Measurements from ENCODE around the gene ZDHHC24.
"Not testable (repeated sequence)": the region's sequence is repeated elsewhere in the genome, so short reads cannot be mapped to it uniquely, and the experiment has no call there.

The ZDHHC24 gene

GRCh38 chr11:66544952-66545351 lies 896 bp downstream of the ZDHHC24 start:
- DNase-seq: not testable (repeated sequence)

GRCh38 chr11:66543263-66544107 lies 2.4 kb downstream of the ZDHHC24 start:
- peak; percentile 33 to 36 for DNase-seq

GRCh38 chr11:66542362-66542761 lies 3.5 kb downstream of the ZDHHC24 start:
- DNase-seq: peak; percentile 19 to 51

DNA sequence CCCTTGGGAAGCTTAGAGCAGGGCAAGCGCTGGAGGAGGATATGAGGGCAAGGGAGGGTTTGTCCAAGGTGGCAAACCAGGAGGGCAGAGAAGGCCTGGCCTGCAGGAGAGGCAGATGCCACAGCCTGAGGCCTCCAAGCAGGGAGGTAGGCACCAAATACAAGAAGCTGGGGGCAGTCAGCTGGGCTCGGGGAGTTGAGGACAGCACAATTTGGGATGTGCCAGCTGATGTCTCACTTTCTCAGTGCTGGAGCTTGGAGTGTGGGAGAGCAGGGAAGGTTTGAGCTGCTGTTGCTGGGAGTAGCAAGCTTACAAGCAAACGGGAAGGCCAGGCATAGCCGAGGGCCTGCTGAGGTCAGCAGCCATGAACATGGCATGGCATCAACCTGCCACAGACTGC lies 4.0 kb downstream of the ZDHHC24 start:
- DNase-seq: peak in 1 of 2 donors; percentile 3

DNA sequence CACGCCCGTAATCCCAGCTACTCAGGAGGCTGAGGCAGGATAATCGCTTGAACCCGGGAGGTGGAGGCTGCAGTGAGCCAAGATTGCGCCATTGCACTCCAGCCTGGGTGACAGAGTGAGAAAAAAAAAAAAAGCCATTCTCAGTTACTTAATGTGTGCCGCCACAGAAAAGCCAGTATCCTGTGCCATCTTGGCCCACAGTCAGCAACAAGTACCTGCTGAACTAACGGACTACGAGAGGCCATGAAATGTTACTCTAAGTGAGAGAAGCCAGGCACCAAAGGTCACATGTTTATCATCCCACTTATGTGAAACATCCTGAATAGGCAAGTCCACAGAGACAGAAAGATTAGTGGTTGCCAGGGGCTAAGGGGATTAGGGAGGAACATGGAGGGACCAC lies 5.2 kb downstream of the ZDHHC24 start:
- not testable (repeated sequence) for DNase-seq

DNA sequence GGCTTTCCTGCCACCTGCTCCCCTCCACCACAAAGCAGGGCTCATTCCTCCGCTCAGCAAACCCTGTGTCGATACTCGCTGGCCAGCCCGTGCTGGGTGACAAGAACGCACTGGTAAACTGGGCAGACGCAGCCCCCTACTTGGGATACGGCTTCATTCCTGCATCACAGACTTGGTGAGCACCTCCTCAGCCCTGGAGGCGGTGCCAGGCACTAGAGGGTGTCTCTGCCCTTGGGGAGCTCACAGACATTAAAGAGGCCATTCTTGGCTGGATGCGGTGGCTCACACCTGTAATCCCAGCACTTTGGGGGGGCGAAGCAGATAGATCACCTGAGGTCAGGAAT lies 6.0 kb downstream of the ZDHHC24 start:
- DNase-seq: no peak

GRCh38 chr11:66539170-66539869 lies 6.5 kb downstream of the ZDHHC24 start:
- DNase-seq: no peak

GRCh38 chr11:66532784-66533183 lies 13.1 kb downstream of the ZDHHC24 start:
- DNase-seq: no peak

GRCh38 chr11:66531841-66532240 lies 14.0 kb downstream of the ZDHHC24 start:
- DNase-seq: no peak

DNA sequence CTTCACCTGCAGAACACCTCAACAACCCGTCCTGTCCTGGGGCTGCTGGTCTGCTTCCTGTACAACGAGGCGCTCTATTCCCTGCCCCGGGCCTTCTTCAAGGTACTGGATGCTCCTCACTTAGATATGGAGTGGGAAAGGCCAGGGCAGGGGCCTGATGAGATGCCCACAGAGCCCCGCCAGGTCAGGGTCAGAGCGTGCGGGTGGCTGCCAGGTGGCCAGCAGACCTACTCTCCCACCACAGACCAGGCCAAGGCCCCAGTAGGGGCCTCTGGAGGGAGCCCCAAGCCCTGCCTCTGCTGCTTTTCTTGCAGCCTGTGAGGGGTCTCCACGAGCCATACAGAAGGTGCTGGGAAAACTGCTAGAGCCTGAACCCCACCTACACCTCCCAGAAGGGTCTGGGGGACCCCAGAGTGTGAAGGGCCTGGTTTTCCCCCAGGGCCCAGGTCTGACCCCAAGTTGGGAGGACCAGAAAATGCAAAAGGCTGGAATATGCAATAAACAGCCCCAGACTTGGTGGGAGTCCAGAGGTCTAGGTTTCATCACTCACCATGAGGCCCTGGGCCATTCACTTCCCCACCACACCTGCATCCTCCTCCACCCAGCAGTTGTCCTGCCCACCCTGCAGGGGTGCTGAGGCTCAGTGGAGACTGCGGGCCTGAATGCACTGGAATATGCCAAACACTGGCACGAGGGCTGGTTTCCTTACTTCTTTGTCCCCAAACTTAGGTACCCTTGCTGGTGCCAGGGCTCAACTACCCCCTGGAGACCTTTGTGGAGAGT lies 14.7 kb downstream of the ZDHHC24 start:
- no peak for DNase-seq

DNA sequence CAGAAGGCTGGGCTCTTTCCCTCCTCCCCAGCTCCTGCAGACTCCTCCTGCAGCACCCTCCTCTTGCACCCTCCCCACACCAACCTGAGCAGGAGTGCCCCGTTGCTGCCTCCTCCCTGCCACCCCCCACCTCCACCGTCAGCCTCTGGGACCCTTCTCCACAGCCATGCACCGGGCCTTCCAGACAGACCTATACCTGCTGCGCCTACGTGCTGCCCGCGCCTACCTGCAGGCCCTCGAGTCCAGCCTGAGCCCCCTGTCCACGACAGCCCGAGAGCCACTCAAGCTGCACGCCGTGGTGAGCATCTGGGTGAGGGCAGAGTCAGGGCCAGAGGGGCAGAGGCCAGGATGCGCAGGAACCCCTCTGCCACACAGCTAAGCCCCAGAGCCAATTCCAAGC lies 16.2 kb downstream of the ZDHHC24 start:
- DNase-seq: no peak

GRCh38 chr11:66529069-66529468 lies 16.8 kb downstream of the ZDHHC24 start:
- no peak for DNase-seq

- no peak for DNase-seq
Measured at GRCh38 chr11:66524304-66525040, 21.4 kb downstream of the ZDHHC24 start.

DNA sequence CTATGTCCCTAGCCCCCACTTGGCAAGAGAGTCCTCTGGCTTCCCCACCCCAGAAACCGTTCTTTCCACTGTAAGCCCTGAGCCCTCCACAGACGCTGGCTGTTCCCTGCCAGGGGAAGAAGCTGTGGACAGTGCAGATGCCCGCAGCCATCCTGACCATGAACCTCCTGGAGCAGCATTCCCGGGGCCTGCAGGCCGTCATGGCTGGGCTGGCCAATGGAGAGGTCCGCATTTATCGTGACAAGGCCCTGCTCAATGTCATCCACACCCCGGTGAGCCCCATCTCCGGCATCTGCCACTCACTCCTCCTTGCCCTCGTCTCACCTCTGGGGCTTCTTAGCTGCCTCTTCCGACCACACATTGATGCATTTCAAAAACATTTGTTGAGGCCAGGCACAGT lies 22.2 kb downstream of the ZDHHC24 start:
- no peak for DNase-seq

DNA sequence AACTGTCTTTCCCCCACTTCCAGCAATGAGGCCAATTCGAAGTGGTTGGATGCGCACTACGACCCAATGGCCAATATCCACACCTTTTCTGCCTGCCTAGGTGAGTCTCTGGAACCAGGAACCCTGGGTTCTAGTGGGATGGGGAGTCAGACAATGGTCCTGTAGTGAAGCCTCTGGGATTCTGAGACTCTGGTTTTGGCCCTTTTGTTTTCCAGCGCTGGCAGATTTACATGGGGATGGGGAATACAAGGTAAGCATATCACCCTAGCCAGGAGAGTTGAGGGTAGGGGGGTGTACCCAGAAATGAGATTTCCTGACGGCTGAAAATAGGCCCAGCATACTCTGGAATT lies 34.9 kb downstream of the ZDHHC24 start:
- DNase-seq: no peak

- peak; percentile 76 to 80 for DNase-seq
Measured at GRCh38 chr11:66510271-66510989, 35.4 kb downstream of the ZDHHC24 start, which contains the start of gene BBS1. TSS of gene BBS1 (plus strand) at chr11:66510635. CDS start at chr11:66510660, 25 bp downstream.

DNA sequence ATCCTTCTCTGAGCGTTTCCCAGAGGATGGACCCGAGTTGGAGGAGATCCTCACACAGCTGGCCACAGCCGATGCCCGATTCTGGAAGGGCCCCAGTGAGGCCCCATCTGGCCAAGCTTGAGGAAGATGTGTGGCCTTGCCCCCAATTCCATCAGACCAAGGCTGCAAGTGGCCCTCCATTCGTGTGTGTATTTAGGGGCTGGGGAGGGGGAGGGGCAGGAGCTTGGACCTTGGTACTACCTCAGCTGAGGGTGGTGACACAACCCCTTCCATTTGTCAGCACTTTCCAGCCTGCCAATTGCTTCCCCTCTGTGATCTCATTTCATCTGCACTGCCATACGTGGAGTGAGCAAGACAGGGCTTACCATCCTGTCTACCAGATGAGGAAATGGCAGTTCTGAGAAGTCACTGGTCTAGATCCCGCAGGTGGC lies 36.7 kb downstream of the ZDHHC24 start:
- peak; percentile 11 to 37 for DNase-seq

DNA sequence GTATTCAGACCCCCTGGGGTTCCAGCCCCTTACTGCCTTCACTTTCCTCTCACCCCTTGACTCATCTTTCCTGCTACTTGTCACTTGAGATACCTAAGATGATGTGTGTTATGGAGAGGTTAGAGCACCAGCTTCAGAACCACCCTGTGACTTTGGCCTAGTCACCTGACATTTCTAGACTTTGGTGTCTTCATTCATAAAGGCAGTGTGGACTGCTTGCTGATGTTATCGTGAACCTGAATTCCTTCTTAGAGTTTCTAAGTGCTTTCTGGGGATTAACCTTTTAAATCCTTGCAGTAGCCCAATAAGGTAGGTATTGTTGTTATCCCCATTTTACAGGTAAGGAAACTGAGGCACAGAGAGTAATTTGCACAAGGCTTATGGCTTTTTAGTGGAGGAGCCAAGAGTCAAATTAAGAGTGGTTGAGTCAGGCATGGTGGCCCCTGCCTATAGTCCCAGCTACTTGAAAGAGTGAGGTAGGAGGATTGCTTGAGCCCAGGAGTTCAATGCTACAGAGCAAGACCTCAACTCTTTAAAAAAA lies 40.5 kb downstream of the ZDHHC24 start:
- no peak for DNase-seq

GRCh38 chr11:66498506-66498905 lies 47.3 kb downstream of the ZDHHC24 start:
- no peak for DNase-seq

GRCh38 chr11:66497206-66497605 lies 48.6 kb downstream of the ZDHHC24 start:
- no peak for DNase-seq

DNA sequence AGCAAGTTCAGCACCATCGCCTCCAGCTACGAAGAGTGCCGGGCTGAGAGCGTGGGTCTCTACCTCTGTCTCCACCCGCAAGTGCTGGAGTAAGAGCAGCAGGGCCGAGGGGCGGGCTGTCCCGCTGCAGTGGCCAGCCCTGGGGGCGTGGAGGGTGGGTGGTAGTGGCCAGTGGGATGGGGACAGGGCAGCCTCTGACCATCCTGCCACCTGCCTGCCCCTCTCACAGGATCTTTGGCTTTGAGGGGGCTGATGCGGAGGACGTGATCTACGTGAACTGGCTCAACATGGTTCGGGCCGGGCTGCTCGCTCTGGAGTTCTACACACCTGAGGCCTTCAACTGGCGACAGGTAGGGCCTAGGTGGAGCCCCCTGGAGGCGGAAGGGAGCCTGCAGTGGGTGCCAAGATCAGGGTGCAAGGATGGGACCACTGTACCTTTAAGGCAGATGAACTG lies 50.4 kb downstream of the ZDHHC24 start:
- DNase-seq: no peak
